Measurements from ENCODE around the gene PLCL1.

The PLCL1 gene

DNA sequence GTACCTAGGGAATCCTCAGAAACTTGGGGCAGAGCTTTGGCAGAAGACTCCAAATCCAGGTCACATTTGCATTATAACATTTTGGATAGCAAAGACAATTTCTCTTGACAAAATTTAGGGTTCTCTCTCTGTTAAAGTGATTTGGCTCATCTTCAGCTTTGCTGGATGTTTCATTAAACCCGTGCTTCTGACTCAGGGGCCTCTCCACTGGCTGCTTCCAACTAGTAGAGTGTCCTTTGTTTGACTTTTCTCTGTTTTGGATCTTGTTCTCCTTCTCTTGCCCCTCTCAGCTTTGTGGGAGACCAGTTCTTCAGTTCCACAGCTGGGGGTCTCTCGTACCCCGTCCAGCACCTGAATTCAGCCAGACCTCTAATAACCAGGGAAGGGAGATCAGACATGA is 145.6 kb downstream of the PLCL1 start:
- no peak for ATAC-seq
- TF ChIP-seq CSRNP3 (CRISPR knock-in tag; IDR thresholded peaks at IDR 0.05): no peak
- no peak for TF ChIP-seq ISL1 (CRISPR knock-in tag; IDR thresholded peaks at IDR 0.05)
- TF ChIP-seq PPARA (CRISPR knock-in tag; IDR thresholded peaks at IDR 0.05; ENCODE audit: borderline replicate concordance): no peak
- no peak for TF ChIP-seq OSR1 (CRISPR knock-in tag; IDR thresholded peaks at IDR 0.05)
- TF ChIP-seq, protein P1, sequence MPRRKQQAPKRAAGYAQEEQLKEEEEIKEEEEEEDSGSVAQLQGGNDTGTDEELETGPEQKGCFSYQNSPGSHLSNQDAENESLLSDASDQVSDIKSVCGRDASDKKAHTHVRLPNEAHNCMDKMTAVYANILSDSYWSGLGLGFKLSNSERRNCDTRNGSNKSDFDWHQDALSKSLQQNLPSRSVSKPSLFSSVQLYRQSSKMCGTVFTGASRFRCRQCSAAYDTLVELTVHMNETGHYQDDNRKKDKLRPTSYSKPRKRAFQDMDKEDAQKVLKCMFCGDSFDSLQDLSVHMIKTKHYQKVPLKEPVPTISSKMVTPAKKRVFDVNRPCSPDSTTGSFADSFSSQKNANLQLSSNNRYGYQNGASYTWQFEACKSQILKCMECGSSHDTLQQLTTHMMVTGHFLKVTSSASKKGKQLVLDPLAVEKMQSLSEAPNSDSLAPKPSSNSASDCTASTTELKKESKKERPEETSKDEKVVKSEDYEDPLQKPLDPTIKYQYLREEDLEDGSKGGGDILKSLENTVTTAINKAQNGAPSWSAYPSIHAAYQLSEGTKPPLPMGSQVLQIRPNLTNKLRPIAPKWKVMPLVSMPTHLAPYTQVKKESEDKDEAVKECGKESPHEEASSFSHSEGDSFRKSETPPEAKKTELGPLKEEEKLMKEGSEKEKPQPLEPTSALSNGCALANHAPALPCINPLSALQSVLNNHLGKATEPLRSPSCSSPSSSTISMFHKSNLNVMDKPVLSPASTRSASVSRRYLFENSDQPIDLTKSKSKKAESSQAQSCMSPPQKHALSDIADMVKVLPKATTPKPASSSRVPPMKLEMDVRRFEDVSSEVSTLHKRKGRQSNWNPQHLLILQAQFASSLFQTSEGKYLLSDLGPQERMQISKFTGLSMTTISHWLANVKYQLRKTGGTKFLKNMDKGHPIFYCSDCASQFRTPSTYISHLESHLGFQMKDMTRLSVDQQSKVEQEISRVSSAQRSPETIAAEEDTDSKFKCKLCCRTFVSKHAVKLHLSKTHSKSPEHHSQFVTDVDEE (CRISPR knock-in tag; IDR thresholded peaks at IDR 0.05): no peak
- TF ChIP-seq ZNF8 (CRISPR knock-in tag; IDR thresholded peaks at IDR 0.05): no peak
- no peak for TF ChIP-seq ZNF70 (CRISPR knock-in tag; IDR thresholded peaks at IDR 0.05)
- no peak for TF ChIP-seq TCF4 (CRISPR knock-in tag; IDR thresholded peaks at IDR 0.05; ENCODE audit: borderline replicate concordance)

DNA sequence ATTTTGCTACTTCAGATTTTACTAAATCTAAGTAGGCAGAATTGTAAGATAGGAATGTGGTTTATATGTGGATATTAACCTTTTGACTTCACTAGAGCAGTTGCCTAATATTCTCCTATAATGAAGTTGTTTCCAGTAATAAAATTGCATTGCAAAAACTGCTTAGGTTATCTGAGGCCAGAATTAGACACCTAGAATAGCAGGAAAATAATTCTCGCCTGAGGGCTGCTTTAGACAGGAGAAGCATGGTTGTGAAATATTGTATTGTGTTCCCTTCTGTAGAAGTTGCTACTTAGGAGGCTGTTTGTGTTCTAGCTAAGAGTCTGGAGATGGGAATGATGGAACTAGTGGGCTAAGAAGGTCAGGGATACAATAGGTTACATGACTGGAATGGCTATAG is 146.3 kb downstream of the PLCL1 start:
- TF ChIP-seq ZFP30 (CRISPR knock-in tag; IDR thresholded peaks at IDR 0.05) (no peak), ARNTL (CRISPR knock-in tag; IDR thresholded peaks at IDR 0.05; ENCODE audit: borderline replicate concordance, low read depth) (no peak), ISL1 (CRISPR knock-in tag; IDR thresholded peaks at IDR 0.05) (no peak), ESRRG (CRISPR knock-in tag; IDR thresholded peaks at IDR 0.05) (no peak), SNAI2 (CRISPR knock-in tag; IDR thresholded peaks at IDR 0.05) (no peak), ZNF565 (CRISPR knock-in tag; conservative IDR thresholded peaks at IDR 0.05; ENCODE audit: low read depth) (no peak), PPARA (CRISPR knock-in tag; IDR thresholded peaks at IDR 0.05; ENCODE audit: borderline replicate concordance) (no peak), TOX (CRISPR knock-in tag; IDR thresholded peaks at IDR 0.05; ENCODE audit: borderline replicate concordance) (no peak), ZC3H10 (CRISPR knock-in tag; IDR thresholded peaks at IDR 0.05) (no peak), RARB (CRISPR knock-in tag; IDR thresholded peaks at IDR 0.05) (no peak)
- TF ChIP-seq, protein P2, sequence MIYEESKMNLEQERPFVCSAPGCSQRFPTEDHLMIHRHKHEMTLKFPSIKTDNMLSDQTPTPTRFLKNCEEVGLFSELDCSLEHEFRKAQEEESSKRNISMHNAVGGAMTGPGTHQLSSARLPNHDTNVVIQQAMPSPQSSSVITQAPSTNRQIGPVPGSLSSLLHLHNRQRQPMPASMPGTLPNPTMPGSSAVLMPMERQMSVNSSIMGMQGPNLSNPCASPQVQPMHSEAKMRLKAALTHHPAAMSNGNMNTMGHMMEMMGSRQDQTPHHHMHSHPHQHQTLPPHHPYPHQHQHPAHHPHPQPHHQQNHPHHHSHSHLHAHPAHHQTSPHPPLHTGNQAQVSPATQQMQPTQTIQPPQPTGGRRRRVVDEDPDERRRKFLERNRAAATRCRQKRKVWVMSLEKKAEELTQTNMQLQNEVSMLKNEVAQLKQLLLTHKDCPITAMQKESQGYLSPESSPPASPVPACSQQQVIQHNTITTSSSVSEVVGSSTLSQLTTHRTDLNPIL (CRISPR knock-in tag; IDR thresholded peaks at IDR 0.05; ENCODE audit: low read depth): no peak
- ATAC-seq: no peak

GRCh38 chr2:197952540-197953202 is 148.3 kb downstream of the PLCL1 start:
- TF ChIP-seq TOX (CRISPR knock-in tag; IDR thresholded peaks at IDR 0.05; ENCODE audit: borderline replicate concordance): no peak
- ATAC-seq: no peak

GRCh38 chr2:197954328-197954727 is 149.9 kb downstream of the PLCL1 start:
- TF ChIP-seq ISL1 (CRISPR knock-in tag; IDR thresholded peaks at IDR 0.05) (no peak), GLIS3 (CRISPR knock-in tag; IDR thresholded peaks at IDR 0.05) (no peak), ZC3H10 (CRISPR knock-in tag; IDR thresholded peaks at IDR 0.05) (no peak), ZNF8 (CRISPR knock-in tag; IDR thresholded peaks at IDR 0.05) (no peak), CSRNP3 (CRISPR knock-in tag; IDR thresholded peaks at IDR 0.05) (no peak), BACH2 (CRISPR knock-in tag; IDR thresholded peaks at IDR 0.05; ENCODE audit: borderline replicate concordance) (no peak)
- ATAC-seq: no peak

DNA sequence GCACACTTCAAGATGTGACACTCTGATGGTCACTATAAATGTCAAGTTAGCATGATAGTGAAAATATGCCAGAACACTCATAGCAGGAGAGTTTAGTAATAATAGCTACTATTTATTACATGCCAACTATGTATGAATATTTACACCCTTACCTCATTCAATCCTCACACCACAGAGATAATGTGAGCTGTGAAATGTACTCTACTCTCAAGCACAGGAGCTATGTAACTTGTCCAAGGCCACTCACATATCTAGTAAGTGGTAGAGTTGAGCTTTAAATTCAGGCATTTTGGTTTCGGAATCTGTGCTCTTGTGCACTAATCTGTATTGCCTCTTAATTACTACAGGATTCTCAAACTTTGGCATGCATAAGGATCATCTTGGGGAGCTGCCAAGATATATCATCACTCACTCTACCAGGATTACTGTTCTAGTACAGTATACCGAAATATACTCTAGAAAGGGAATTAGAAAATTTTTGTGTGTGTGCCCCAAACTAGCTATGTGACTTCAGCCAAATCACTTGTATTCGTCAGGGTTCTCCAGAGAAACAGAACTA is 154.3 kb downstream of the PLCL1 start:
- ATAC-seq: no peak
- no peak for TF ChIP-seq ZC3H10 (CRISPR knock-in tag; IDR thresholded peaks at IDR 0.05)
- no peak for TF ChIP-seq BACH2 (CRISPR knock-in tag; IDR thresholded peaks at IDR 0.05; ENCODE audit: borderline replicate concordance)
- TF ChIP-seq CSRNP3 (CRISPR knock-in tag; IDR thresholded peaks at IDR 0.05): no peak
- TF ChIP-seq PATZ1 (CRISPR knock-in tag; IDR thresholded peaks at IDR 0.05; ENCODE audit: borderline replicate concordance): no peak
- no peak for TF ChIP-seq PPARA (CRISPR knock-in tag; IDR thresholded peaks at IDR 0.05; ENCODE audit: borderline replicate concordance)
- no peak for TF ChIP-seq SNAI2 (CRISPR knock-in tag; IDR thresholded peaks at IDR 0.05)
- TF ChIP-seq RARB (CRISPR knock-in tag; IDR thresholded peaks at IDR 0.05): no peak
- no peak for TF ChIP-seq ESRRG (CRISPR knock-in tag; IDR thresholded peaks at IDR 0.05)
- no peak for TF ChIP-seq TOX (CRISPR knock-in tag; IDR thresholded peaks at IDR 0.05; ENCODE audit: borderline replicate concordance)
- TF ChIP-seq ZFP3 (CRISPR knock-in tag; IDR thresholded peaks at IDR 0.05): no peak
- TF ChIP-seq GLIS3 (CRISPR knock-in tag; IDR thresholded peaks at IDR 0.05): no peak
- no peak; the same call in 1 of the 2 replicates for TF ChIP-seq ISL1 (CRISPR knock-in tag; IDR thresholded peaks at IDR 0.05)

Measured in SK-N-SH treated with all-trans-retinoic acid at 6 μM for 48 hours (cell line).